Measurements from ENCODE around the gene ZNF121.

The ZNF121 gene

DNA sequence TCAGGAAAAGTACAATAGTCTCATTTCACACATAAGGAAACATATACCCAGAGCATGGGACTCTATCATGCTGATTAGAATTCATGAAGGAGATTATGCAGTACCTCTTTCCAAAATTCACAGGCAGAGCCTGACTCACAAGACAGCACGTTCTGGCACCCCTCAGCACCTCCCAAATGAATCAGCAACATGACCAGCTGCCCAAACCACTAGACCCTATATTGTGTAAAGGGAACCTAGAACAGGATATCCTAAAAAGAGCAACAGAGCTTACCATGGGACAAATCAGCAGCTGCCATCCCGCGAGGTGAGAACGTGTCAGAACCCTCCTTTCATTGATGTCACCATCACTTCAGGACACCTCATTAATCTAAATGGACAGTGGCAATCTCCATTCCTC lies 48.4 kb downstream of the ZNF121 start:
- no peak for TF ChIP-seq CTCF (IDR thresholded peaks at IDR 0.05; ENCODE audit: borderline replicate concordance, insufficient read depth, low read depth, low read length)
- no peak overlapping the region for H3K4me3 ChIP-seq (ENCODE audit: low read depth, low read length)

GRCh38 chr19:9531933-9532332 lies 52.4 kb downstream of the ZNF121 start:
- no peak for TF ChIP-seq CTCF (IDR thresholded peaks at IDR 0.05; ENCODE audit: borderline replicate concordance, insufficient read depth, low read depth, low read length)
- no peak overlapping the region for H3K4me3 ChIP-seq (ENCODE audit: low read depth, low read length)

DNA sequence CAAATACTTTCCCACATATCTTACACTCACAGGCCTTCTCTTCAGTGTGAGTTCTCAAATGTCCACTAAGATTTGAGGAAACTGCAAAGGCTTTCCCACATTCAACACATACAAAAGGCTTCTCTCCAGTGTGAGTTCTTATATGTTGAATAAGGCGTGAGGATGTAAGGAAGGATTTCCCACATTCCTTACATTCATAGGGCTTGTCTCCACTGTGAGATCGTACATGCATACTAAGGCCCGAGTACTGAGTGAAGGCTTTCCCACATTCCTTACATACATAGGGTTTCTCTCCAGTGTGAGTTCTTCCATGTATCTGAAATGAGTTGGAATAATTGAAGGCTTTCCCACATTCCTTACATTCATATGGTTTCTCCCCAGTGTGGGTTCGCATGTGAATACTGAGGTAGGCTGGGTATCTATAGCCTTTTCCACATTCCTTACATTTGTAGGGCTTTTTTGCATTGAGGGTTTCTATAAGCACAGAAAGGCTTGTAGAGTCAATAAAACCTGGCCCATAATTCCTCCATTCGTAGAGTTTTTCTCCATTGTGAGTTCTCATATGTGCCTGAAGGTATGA lies 55.5 kb downstream of the ZNF121 start:
- no peak for TF ChIP-seq CTCF (IDR thresholded peaks at IDR 0.05; ENCODE audit: borderline replicate concordance, insufficient read depth, low read depth, low read length)
- no peak overlapping the region for H3K4me3 ChIP-seq (ENCODE audit: low read depth, low read length)

DNA sequence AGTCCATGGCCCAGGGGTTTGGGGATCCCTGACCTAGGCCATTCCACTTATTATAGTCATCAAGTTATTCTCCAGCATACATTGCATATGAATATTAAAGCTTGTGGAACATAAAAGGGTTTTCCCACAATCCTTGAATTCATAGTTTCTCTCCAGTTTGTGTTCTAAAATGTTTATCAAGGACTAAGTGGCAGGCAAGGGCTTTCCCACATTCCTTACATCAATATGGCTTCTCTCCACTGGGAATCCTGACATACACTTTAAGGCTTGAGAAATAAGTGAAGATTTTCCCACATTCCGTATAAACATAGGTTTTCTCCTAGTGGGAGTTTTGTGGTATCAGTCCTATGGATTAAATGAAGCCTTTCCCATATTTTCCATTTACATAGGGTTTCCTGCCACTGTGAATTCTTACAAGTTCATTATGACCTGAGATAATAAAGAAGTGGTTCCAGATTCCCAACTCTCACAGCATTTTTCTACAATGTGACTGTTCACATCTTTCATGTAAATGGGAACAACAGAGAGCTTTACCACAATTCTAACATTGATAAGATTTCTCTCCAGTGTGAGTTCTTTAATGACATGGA lies 60.3 kb downstream of the ZNF121 start:
- no peak overlapping the region for H3K4me3 ChIP-seq (ENCODE audit: low read depth, low read length)

More for the DNA sequence above, 60.3 kb downstream of the ZNF121 start:
- no peak for TF ChIP-seq CTCF (IDR thresholded peaks at IDR 0.05; ENCODE audit: borderline replicate concordance, insufficient read depth, low read depth, low read length)

All from GM12875 (cell line).